WI38 (cell line): Measurements from ENCODE around the gene RFTN2.

ENCODE experiments used
- H3K4me3 ChIP-seq: 2 replicates; pipeline ENCODE4 v1.5.1; 2011; ENCODE audit warnings: low read depth, mild to moderate bottlenecking, control low read depth, low read length
- CTCF ChIP-seq: IDR thresholded peaks from 2 replicates; pipeline ENCODE4 v1.5.1; 2012; ENCODE audit warnings: low read depth, mild to moderate bottlenecking, control low read depth, low read length

RFTN2 gene

GRCh38 chr2:197575987-197576386, 99.4 kb downstream of the RFTN2 start:
- H3K4me3 ChIP-seq = no peak overlapping the region
- TF ChIP-seq CTCF = no peak

GRCh38 chr2:197573608-197574007, 101.8 kb downstream of the RFTN2 start:
- no peak overlapping the region for H3K4me3 ChIP-seq
- no peak for TF ChIP-seq CTCF

- TF ChIP-seq CTCF = no peak
- no peak overlapping the region for H3K4me3 ChIP-seq
Observed at GRCh38 chr2:197571627-197572271, 103.6 kb downstream of the RFTN2 start.

- no peak for TF ChIP-seq CTCF
- no peak overlapping the region for H3K4me3 ChIP-seq
Observed at GRCh38 chr2:197560146-197560665, 115.2 kb downstream of the RFTN2 start.

- H3K4me3 ChIP-seq = no peak overlapping the region
- TF ChIP-seq CTCF = no peak
Observed at GRCh38 chr2:197559681-197560080, 115.7 kb downstream of the RFTN2 start.

- no peak for TF ChIP-seq CTCF
- no peak overlapping the region for H3K4me3 ChIP-seq
Observed at GRCh38 chr2:197558393-197558792, 117.0 kb downstream of the RFTN2 start.

GRCh38 chr2:197556456-197556855, 118.9 kb downstream of the RFTN2 start:
- TF ChIP-seq CTCF = no peak
- no peak overlapping the region for H3K4me3 ChIP-seq
